SK-N-SH (cell line): Measurements from ENCODE around the gene POU6F2.
"Not testable (repeated sequence)": the region's sequence is repeated elsewhere in the genome, so short reads cannot be mapped to it uniquely, and the experiment has no call there.

Source experiments
- CHD2 ChIP-seq: fragments of 150-350 bp; IDR thresholded peaks from 2 replicates; pipeline ENCODE4 v1.6.1; 2018; ENCODE audit warnings: low read length; ENCODE audit not compliant: partially characterized antibody
- CTCF ChIP-seq: fragments of 200-600 bp; sonication (generic); IDR thresholded peaks from 2 replicates; pipeline ENCODE4 v1.6.1; 2017; ENCODE audit warnings: antibody characterized with exemption, mild to moderate bottlenecking, moderate library complexity
- JUND ChIP-seq: IDR thresholded peaks from 2 replicates; pipeline ENCODE4 v1.4.0; 2012
- MXI1 ChIP-seq: IDR thresholded peaks from 2 replicates; pipeline ENCODE4 v1.6.1; 2012; ENCODE audit warnings: mild to moderate bottlenecking, low read depth, low read length, improper control_type of control experiment
- NFIC ChIP-seq: IDR thresholded peaks from 2 replicates; pipeline ENCODE4 v1.4.0; 2012; ENCODE audit warnings: borderline replicate concordance
- RAD21 ChIP-seq: IDR thresholded peaks from 2 replicates; pipeline ENCODE4 v1.6.1; 2012; ENCODE audit warnings: mild to moderate bottlenecking, low read length
- REST ChIP-seq: IDR thresholded peaks from 2 replicates; pipeline ENCODE4 v1.6.1; 2012; ENCODE audit warnings: mild to moderate bottlenecking, low read depth, low read length, moderate library complexity
- RFX5 ChIP-seq: IDR thresholded peaks from 2 replicates; pipeline ENCODE4 v1.6.1; 2012; ENCODE audit warnings: mild to moderate bottlenecking, improper control_type of control experiment, low read length
- SMC3 ChIP-seq: IDR thresholded peaks from 2 replicates; pipeline ENCODE4 v1.6.1; 2012; ENCODE audit warnings: low read depth, low read length, improper control_type of control experiment
- TCF12 ChIP-seq: IDR thresholded peaks from 2 replicates; pipeline ENCODE4 v1.4.0; 2012
- USF1 ChIP-seq: IDR thresholded peaks from 2 replicates; pipeline ENCODE4 v1.4.0; 2012; ENCODE audit warnings: low read depth, borderline replicate concordance

GRCh38 chr7:39194388-39194787 lies 216.7 kb downstream of the POU6F2 start:
- TF ChIP-seq CTCF, RFX5, NFIC, TCF12, SMC3, CHD2, MXI1, USF1, RAD21, REST, JUND: not testable (repeated sequence)
